GM21360 (cell line): ENCODE measurements around the gene SPINK14.

ENCODE experiments used
- ATAC-seq: cut with Tn5 transposase; IDR thresholded peaks from one replicate; pipeline ENCODE4 v1.9.1; 2021; ENCODE audit warnings: mild to moderate bottlenecking, moderate library complexity; ENCODE audit not compliant: unreplicated experiment

SPINK14 gene, protein sequence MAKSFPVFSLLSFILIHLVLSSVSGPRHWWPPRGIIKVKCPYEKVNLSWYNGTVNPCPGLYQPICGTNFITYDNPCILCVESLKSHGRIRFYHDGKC

GRCh38 chr5:148168246-148168645 lies at the start of gene SPINK14:
SPINK14 (plus strand) TSS chr5:148168546; CDS start chr5:148169733, 1,187 bp downstream.
- ATAC-seq, result no peak

- ATAC-seq, result no peak
These were observed 48.0 kb upstream of the SPINK14 start for GRCh38 chr5:148120317-148120716.

GRCh38 chr5:148125641-148126040 lies 42.7 kb upstream of the SPINK14 start:
- ATAC-seq, result no peak

GRCh38 chr5:148135091-148136048 lies 33.0 kb upstream of the SPINK14 start:
- no peak for ATAC-seq

DNA sequence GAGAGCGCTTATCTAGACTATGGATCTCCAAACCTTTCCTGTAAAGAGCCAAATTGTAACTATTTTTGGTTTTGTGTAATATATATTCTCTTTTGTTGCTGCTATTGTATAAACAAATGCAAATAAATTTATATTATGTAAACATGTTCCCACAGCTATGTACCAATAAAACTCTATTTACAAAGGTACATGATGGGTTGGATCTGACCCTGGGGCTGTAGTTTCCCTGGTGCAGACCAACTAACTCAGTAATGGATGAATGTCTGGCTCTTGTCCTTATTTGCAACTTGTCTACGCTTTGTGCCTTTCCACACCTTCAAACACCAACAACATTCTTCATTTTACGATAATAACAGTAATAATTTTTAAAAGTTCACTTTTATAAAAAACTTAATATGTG lies 27.5 kb upstream of the SPINK14 start:
- ATAC-seq, result no peak

- ATAC-seq, result no peak
These were observed 26.7 kb upstream of the SPINK14 start for GRCh38 chr5:148141645-148142044.

DNA sequence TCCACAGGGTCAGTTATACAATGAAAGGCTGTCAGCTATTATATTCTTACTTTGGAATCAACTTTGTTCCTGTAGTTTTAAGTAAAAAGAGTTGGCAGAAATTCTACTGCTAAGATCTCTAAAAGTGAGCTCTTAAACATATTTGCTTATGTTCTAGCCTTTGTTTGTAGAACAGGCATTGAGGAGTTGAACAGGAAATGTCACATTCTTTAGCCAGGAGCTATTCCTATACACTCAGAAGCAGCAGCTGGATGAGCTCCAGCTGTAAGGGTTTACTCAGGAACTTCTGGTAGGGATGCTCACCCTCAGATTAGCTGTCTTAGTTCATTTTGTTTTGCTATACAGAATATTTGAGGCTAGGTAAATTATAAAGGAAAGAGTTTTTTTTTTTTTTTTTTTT lies 22.4 kb upstream of the SPINK14 start:
- no peak for ATAC-seq

- no peak for ATAC-seq
These were observed 21.9 kb upstream of the SPINK14 start for GRCh38 chr5:148146487-148146886.

GRCh38 chr5:148147415-148147814 lies 20.9 kb upstream of the SPINK14 start:
- ATAC-seq, result no peak

DNA sequence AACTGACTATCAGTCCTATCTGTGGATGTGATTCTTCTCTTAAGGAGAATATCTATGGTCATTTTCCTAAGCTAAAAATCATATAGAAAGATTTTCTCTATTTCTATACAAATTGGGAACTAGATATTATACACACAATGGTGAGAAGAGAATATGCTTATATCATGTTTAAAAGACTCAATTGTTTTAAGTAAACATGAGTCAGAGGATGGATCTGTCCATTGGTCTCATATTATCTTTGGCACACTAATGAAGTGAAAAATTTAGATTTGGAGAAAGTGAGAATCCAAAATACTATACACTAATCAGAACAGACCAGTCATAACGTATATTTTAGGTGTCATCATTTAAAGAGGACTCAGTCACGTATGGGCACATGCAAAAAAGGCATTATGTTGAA lies 16.5 kb upstream of the SPINK14 start:
- no peak for ATAC-seq

GRCh38 chr5:148152781-148153180 lies 15.6 kb upstream of the SPINK14 start:
- ATAC-seq, result no peak

DNA sequence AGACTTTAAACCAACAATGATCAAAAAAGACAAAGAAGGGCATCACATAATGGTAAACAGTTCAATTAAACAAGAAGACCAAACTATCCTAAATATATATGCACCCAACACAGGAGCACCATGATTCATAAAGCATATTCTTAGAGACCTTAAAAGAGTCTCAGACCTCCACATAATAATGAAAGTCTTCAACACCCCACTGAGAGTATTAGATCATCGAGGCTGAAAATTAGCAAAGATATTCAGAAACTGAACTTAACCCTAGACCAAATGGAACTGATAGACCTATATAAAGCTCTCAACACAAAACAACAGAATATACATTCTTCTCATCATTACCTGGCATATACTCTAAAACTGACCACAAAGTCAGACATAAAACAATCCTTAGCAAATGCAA lies 11.7 kb upstream of the SPINK14 start:
- ATAC-seq, result no peak

GRCh38 chr5:148162038-148162437 lies 6.3 kb upstream of the SPINK14 start:
- no peak for ATAC-seq

DNA sequence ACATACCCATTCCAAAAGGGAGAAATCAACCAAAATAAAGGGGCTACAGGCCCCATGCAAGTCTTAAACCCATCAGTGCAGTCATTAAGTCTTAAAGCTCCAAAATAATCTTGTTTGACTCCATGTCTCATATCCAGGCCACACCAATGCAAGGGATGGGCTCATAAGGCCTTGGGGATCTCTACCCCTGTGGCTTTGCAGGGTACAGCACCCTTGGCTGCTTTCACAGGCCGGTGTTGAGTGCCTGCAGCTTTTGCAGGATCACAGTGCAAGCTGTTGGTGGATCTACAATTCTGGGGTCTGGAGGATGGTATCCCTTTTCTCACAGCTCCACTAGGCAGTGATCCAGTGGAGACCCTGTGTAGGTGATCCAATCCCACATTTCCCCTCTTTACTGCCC lies 5.0 kb upstream of the SPINK14 start:
- ATAC-seq, result no peak

GRCh38 chr5:148166550-148167283 lies 1.6 kb upstream of the SPINK14 start:
- ATAC-seq, result no peak

GRCh38 chr5:148172377-148172776 lies 4.0 kb downstream of the SPINK14 start:
- ATAC-seq, result no peak

- no peak for ATAC-seq
These were observed 8.1 kb downstream of the SPINK14 start for GRCh38 chr5:148176480-148176879.

DNA sequence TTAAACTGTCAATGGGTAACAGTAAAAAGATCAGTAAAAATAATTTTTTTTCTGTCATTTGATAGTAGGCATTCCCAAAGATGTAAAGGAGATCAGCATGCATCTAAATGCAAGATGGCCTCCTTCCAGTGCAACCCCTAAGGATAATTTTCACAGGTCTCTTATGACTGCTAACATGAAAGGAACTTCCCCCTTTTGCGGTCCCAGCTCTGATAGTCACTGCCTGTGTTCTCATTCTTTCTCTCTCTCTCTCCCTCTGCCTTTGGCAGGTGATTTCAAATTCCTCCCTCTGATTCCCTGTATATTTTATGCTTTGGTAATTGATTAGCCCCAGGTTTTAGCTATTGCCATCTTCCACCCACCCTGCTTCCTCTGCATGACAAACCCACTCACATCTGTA lies 8.9 kb downstream of the SPINK14 start:
- ATAC-seq, result no peak

- ATAC-seq, result peak; percentile 87
These were observed 11.0 kb downstream of the SPINK14 start for GRCh38 chr5:148179234-148179824.

GRCh38 chr5:148186248-148187003 lies 18.1 kb downstream of the SPINK14 start:
- peak; percentile 88 for ATAC-seq

GRCh38 chr5:148191010-148191409 lies 22.7 kb downstream of the SPINK14 start:
- no peak for ATAC-seq
